Activated T-helper 1 cell treated with anti-CD3 and anti-CD28 coated beads, Interleukin-2, amount 50 U/mL, for 16 hours (primary cell): ENCODE results near the gene ARSA.
"Not testable (repeated sequence)": the region's sequence is repeated elsewhere in the genome, so short reads cannot be mapped to it uniquely, and the experiment has no call there.

ENCODE experiments used
- DNase-seq, 2 donors: peaks; one replicate each; pipeline ENCODE4 v3.0.0-alpha.2; 2020; ENCODE audit warnings: low read depth in 1 of 2, low spot score in 1 of 2

ARSA gene

DNA sequence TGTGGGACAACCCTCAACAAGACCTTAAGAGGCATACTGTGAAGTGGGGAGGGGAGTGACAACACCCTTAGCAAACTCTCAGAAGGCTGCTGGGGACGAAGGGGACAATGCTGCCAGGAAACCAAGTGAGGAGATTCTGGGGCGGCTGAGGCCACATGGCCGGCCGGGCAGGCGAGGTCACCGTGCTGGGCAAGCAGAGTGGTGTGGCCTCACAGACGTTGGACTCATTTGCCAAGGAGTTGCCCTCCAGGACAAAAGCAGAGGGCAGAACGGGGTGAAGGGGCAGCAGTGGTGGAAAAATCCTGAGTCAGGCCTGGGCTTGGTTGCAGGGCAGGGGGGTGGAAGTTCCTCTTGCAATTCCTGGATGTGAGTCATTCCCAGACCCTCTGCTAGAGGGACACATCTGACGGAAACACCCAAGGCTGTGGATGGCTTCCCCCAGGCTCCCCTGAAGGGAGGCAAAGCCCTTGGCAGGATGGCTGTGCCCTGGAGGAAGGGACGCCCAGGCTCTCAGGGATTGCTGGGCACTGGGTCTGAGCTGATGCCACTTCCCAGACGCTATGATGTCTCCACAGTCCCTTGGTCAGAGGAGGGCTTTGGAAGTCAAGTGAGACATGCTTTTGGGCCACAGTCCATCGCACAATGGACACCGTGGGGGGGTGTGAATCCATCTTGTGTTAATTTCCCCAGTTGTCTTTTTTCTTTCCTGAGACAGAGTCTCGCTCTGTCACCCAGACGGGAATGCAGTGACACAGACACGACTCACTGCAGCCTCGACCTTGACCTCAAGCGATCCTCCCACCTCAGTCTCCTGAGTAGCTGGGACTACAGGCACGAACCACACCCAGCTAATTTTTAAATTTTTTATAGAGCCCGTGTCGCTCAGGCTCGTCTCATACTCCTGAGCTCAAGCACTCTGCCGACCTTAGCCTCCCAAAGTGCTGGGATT lies 28.4 kb upstream of the ARSA start:
- DNase-seq, result no peak

GRCh38 chr22:50654664-50655063 lies 26.7 kb upstream of the ARSA start:
- DNase-seq, result not testable (repeated sequence)

GRCh38 chr22:50653256-50653655 lies 25.3 kb upstream of the ARSA start:
- no peak for DNase-seq

DNA sequence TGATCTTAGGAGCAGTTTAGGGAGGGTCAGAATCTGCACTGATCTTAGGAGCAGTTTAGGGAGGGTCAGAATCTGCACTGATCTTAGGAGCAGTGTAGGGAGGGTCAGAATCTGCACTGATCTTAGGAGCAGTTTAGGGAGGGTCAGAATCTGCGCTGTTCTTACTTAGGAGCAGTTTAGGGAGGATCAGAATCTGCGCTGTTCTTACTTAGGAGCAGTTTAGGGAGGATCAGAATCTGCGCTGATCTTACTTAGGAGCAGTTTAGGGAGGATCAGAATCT lies 15.8 kb upstream of the ARSA start:
- DNase-seq, result not testable (repeated sequence)

GRCh38 chr22:50643021-50643820 lies 15.3 kb upstream of the ARSA start:
- DNase-seq, result not testable (repeated sequence)

DNA sequence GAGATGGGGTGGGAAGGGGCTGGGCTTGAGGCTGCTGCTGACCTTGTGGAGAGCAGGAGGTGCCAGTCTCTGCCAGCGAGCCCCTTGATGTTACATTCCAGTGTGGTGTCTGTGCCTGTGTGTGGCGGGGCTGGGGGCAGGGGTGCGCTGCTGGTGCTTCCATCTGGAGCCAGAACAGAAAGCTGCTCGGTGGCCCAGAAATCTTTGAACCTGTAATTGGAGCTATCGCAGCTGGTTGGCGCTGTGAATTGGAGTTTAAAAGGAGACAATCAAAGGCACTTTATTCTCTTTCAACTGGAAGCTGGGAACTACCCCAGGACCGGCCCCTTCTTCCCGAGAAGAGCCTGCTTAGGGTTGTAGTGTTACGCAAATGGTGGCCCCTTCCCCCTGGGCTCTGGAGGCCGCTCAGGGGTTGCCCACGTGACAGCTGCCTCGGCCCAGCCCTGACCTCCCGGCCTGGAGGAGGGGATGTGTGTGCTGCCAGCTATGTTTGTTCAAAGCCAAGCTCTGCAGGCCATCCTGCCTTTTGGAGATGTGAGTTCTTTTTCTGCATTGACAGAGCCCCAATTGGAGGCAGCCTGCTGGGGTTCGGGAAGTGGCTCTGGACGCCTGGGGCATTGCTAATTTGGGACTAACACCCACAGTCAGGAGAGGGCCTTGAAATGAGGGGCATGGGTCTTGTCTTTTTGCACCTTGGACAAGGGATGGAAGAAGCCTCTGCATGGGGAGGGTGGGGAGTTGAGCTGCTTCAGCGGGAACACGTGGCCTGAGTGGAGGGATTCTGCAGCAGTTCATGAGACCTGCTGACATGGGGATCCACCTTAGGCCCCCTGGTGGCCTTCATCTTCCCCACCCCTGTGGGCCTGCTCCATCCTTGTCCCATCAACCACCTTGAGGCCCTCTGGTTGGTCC lies 14.0 kb upstream of the ARSA start:
- no peak for DNase-seq

DNA sequence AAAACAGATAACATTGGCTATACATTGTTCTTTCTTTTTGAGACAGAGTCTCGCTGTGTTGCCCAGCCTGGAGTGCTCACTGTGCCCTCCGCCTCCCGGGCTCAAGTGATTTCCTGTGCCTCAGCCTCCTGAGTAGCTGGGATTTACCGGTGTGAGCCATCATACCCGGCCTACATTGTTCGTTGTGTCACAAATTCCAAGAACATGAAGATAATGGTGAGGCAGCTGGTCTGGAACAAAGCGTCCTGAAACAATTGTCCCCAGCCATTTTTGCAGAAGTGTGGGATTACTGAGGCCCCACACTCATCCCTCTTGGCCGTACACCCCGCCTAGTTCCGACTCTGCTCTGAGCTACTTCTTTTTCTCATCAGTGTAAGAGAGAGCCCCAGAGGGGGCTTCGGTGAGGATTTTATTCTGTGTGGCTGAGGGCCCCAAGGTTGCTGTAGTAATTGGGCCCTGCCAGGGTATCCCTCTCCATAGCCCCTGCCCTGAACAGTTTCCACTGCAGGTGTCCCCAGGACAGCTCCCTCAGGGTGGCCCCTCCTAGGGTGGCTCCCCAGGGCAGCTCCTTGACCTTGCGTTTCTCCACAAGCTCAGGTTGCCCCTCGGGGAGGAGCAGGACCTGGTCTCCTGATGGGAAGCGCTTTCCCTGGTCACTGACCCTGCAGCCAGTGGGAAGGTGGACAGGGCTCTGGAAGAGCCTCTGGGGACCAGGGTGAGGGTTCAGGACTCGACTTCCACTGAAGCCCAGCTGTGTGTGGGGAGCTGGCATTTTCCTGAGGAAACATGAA lies 13.1 kb upstream of the ARSA start:
- DNase-seq, result no peak

- not testable (repeated sequence) for DNase-seq
These were observed 12.3 kb upstream of the ARSA start for GRCh38 chr22:50640296-50640695.

GRCh38 chr22:50635591-50635990 lies 7.6 kb upstream of the ARSA start:
- DNase-seq, result no peak

DNA sequence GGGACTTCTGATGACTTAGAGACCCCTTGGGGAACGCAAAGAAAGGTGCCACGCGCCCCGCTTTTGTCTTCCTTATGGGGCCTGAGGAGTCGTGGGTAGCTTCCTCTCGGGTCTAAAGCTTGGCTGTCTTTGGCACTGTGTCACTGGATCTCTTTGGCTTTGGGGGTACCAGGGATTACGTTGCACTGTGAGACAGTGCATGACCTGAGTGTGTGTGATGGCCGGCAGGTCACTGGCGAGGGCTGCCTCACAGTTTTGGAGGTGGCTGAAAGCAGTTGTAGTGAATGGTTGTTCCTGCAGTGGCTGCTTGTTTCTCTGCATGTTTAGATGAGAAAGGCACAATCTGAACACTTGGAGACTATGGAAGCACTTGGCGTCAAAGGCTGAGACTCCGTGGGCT lies 5.8 kb upstream of the ARSA start:
- no peak for DNase-seq

DNA sequence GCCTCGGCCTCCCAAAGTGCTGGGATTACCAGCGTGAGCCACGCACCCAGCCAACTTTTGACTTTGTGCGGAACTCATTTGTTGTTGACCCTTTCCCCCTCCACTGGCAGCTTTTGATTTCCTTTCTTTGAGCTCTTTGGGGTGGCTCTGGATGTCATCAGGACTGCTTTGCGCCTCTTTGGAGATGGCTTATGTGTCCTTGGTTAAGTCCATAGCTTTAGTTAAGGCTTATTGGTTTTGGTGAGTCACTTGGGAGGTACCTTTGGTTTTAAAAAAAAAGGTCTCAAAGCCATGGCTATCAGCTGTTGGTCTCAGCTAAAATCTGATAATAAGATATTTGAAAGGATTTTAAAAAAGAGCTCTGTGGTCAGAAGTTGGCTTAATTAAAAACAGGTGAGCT lies 5.1 kb upstream of the ARSA start:
- DNase-seq, result no peak

GRCh38 chr22:50630376-50630775 lies 2.4 kb upstream of the ARSA start:
- no peak for DNase-seq

DNA sequence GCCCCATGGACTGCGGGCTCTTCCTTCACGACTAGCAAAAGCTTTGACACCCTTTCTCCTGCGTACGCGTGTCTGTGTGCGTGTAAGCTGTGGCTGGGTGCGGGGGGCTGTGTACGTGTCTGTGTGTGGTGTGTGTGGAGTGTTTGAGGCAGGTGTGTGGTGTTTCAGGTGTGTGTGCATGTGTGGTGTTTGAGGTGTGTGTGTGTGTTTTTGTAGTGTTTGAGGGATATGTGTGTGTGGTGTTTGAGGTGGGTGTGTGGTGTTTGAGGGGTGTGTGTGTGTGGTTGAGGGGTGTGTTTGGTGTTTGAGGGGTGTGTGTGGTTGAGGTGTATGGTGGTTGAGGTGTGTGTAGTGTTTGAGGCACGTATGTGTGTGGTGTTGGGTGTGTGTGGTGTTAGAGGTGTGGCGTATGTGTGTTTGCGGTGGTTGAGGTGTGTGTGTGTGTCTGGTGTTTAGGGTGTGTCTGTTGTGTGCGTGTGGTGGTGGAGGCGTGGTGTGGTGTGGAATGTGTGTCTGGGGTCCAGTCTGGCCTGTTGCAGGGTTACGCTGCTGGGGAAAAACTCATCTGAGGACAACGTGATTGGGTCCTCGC lies 687 bp upstream of the ARSA start:
- no peak for DNase-seq

GRCh38 chr22:50626850-50627641 lies 906 bp downstream of the ARSA start:
- no peak for DNase-seq

DNA sequence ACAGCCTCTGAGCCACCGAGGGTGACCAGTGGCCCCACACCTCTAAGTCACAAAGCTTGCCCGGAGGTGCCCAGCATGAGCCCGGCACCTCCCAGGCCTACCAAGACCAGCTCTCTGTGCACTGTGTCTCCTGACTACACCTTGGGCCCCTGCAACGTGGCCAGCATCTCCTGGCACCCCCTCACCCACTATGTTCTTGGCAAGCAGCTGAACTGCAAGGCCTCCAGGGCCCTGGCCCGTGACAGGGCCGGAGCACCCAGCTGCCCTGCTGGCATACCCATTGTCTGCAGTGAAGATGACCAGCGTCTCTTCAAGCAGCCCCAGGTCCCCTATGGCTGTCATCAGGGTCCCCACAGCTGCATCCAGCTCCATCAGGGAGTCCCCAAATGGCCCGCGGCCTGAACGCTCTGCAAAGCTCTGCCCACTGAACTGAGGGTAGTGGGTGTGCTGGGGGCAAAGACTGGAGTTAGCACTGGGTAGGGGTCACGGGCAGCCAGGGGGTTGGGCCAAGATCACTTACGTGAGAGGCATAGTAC lies 1.6 kb downstream of the ARSA start:
- DNase-seq, result no peak

- no peak for DNase-seq
These were observed 2.2 kb downstream of the ARSA start for GRCh38 chr22:50625568-50626313.

GRCh38 chr22:50625131-50625567 lies 2.8 kb downstream of the ARSA start:
- no peak for DNase-seq
